ENCODE data around the gene CHRM1. TPM values are rescaled to one million over a fixed set of nuclear protein-coding genes. Genes with fewer than 3 reads are reported as not detected.
"Not testable (repeated sequence)": the region's sequence is repeated elsewhere in the genome, so short reads cannot be mapped to it uniquely, and the experiment has no call there.

Gene CHRM1
- total RNA-seq, 1 donor from 2014 or later, result 0.29 TPM

- peaks cover 14% of the 10 kb centered on the region for H3K9me3 Mint-ChIP-seq
- H3K4me1 Mint-ChIP-seq (ENCODE audit: unreplicated experiment), result peaks cover 22% of the 10 kb centered on the region
- peaks cover 1% of the 10 kb centered on the region for H3K27me3 Mint-ChIP-seq
- no peak for TF ChIP-seq CTCF (conservative IDR thresholded peaks at IDR 0.05)
- peaks cover 2% of the 10 kb centered on the region for H3K36me3 Mint-ChIP-seq
- peak overlapping the region; percentile 87 for H3K27ac Mint-ChIP-seq
- DNase-seq (ENCODE audit: extremely low spot score, unreplicated experiment), result no peak
- H3K4me3 Mint-ChIP-seq, result peak overlapping the region; percentile 56
Observed at GRCh38 chr11:62958547-62959421, 37.6 kb upstream of the CHRM1 start.

GRCh38 chr11:62957147-62957546, 36.0 kb upstream of the CHRM1 start:
- peaks cover 3% of the 10 kb centered on the region for H3K27me3 Mint-ChIP-seq
- DNase-seq (ENCODE audit: extremely low spot score, unreplicated experiment), result no peak
- TF ChIP-seq CTCF (conservative IDR thresholded peaks at IDR 0.05), result no peak
- H3K4me3 Mint-ChIP-seq, result no peak overlapping the region
- H3K36me3 Mint-ChIP-seq, result no peaks in the 10 kb centered on the region
- peaks cover 12% of the 10 kb centered on the region for H3K9me3 Mint-ChIP-seq
- H3K4me1 Mint-ChIP-seq (ENCODE audit: unreplicated experiment), result peaks cover 22% of the 10 kb centered on the region
- H3K27ac Mint-ChIP-seq, result peak overlapping the region; percentile 70

- no peak for DNase-seq (ENCODE audit: extremely low spot score, unreplicated experiment)
- no peak for TF ChIP-seq CTCF (conservative IDR thresholded peaks at IDR 0.05)
- no peak overlapping the region for H3K27ac Mint-ChIP-seq
- H3K36me3 Mint-ChIP-seq, result no peaks in the 10 kb centered on the region
- no peak overlapping the region for H3K4me3 Mint-ChIP-seq
- peaks cover 22% of the 10 kb centered on the region for H3K4me1 Mint-ChIP-seq (ENCODE audit: unreplicated experiment)
- peaks cover 3% of the 10 kb centered on the region for H3K27me3 Mint-ChIP-seq
- H3K9me3 Mint-ChIP-seq, result peaks cover 12% of the 10 kb centered on the region
Observed at GRCh38 chr11:62954478-62954877, 33.3 kb upstream of the CHRM1 start.

- Mint-ChIP-seq H3K4me3 (no peak overlapping the region), H3K4me1 (ENCODE audit: unreplicated experiment) (peaks cover 15% of the 10 kb centered on the region), H3K36me3 (no peaks in the 10 kb centered on the region), H3K27ac (peak overlapping the region; percentile 25), H3K27me3 (peaks cover 3% of the 10 kb centered on the region), H3K9me3 (peaks cover 11% of the 10 kb centered on the region)
- DNase-seq (ENCODE audit: extremely low spot score, unreplicated experiment), result no peak
- no peak for TF ChIP-seq CTCF (conservative IDR thresholded peaks at IDR 0.05)
Observed at GRCh38 chr11:62953811-62954210, 32.6 kb upstream of the CHRM1 start.

- Mint-ChIP-seq H3K36me3 (no peaks in the 10 kb centered on the region), H3K4me3 (no peak overlapping the region), H3K27ac (no peak overlapping the region), H3K4me1 (ENCODE audit: unreplicated experiment) (no peaks in the 10 kb centered on the region), H3K9me3 (peaks cover 6% of the 10 kb centered on the region), H3K27me3 (peaks cover 2% of the 10 kb centered on the region)
- TF ChIP-seq CTCF (conservative IDR thresholded peaks at IDR 0.05), result no peak
- no peak for DNase-seq (ENCODE audit: extremely low spot score, unreplicated experiment)
Observed at GRCh38 chr11:62948765-62949320, 27.7 kb upstream of the CHRM1 start.

GRCh38 chr11:62945538-62945937, 24.4 kb upstream of the CHRM1 start:
- DNase-seq (ENCODE audit: extremely low spot score, unreplicated experiment); H3K4me1 Mint-ChIP-seq (ENCODE audit: unreplicated experiment); H3K27ac Mint-ChIP-seq; H3K27me3 Mint-ChIP-seq; H3K36me3 Mint-ChIP-seq; H3K9me3 Mint-ChIP-seq; H3K4me3 Mint-ChIP-seq: not testable (repeated sequence)

GRCh38 chr11:62937528-62937927, 16.4 kb upstream of the CHRM1 start:
- H3K4me3 Mint-ChIP-seq; H3K27me3 Mint-ChIP-seq; H3K4me1 Mint-ChIP-seq (ENCODE audit: unreplicated experiment); DNase-seq (ENCODE audit: extremely low spot score, unreplicated experiment); H3K9me3 Mint-ChIP-seq; H3K36me3 Mint-ChIP-seq; H3K27ac Mint-ChIP-seq: not testable (repeated sequence)
